Spleen (tissue), 3 donors: ENCODE data around the gene LYPD8.
"Not testable (repeated sequence)": the region's sequence is repeated elsewhere in the genome, so short reads cannot be mapped to it uniquely, and the experiment has no call there.

Experiments used
- POLR2A ChIP-seq, 3 donors: fragments of 450-650 bp; IDR thresholded peaks; one replicate each; pipeline ENCODE4 v1.5.1; 2017; ENCODE audit warnings: antibody characterized with exemption in 3 of 3, mild to moderate bottlenecking in 1 of 3
- POLR2AphosphoS5 ChIP-seq, 3 donors: sonication (generic); formaldehyde crosslinking; IDR thresholded peaks; one replicate each; pipeline ENCODE4 v1.5.1; 2017; ENCODE audit warnings: antibody characterized with exemption in 3 of 3

DNA sequence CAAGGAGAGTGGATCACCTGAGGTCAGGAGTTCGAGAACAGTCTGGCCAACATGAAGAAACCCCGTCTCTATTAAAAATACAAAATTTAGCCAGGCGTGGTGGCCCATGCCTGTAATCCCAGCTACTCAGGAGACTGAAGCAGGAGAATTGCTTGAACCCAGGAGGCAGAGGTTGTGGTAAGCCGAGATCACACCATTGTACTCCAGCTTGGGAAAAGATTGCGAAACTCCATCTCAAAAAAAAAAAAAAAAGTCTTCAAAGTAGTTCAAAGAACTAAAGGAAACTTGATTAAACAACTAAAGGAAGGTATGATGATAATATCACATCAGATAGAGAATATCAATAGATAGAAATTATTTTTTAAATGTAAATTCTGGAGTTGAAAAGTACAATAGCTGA, 39.1 kb upstream of the LYPD8 start:
- TF ChIP-seq POLR2A, POLR2AphosphoS5 (IDR thresholded peaks at IDR 0.05): not testable (repeated sequence)
